Gastroesophageal sphincter (tissue), 3 donors: ENCODE measurements around the gene CHMP5.

Source experiments
- POLR2A ChIP-seq, 2 donors: fragments of 450-650 bp; IDR thresholded peaks; one replicate each; pipeline ENCODE4 v1.6.1; 2017; ENCODE audit warnings: antibody characterized with exemption in 2 of 2, mild to moderate bottlenecking in 2 of 2, moderate library complexity in 1 of 2
- POLR2AphosphoS5 ChIP-seq: sonication (generic); formaldehyde crosslinking; IDR thresholded peaks from one replicate; pipeline ENCODE4 v1.6.1; 2017; ENCODE audit warnings: antibody characterized with exemption
- TF ChIP-seq, protein P1 (sequence below), 4 experiments: fragments of 200-600 bp in 2 of 4; fragments of 450-650 bp in 2 of 4; sonication (generic) in 1 of 4; IDR thresholded peaks; one replicate each; pipeline ENCODE4 v1.5.1; 2017 to 2019; ENCODE audit warnings: antibody characterized with exemption in 4 of 4, mild to moderate bottlenecking in 2 of 4, moderate library complexity in 2 of 4

GRCh38 chr9:33273972-33274328 is 9.1 kb downstream of the CHMP5 start:
- TF ChIP-seq POLR2A (IDR thresholded peaks at IDR 0.05) (no peak), POLR2AphosphoS5 (no peak)
- TF ChIP-seq, protein P1, sequence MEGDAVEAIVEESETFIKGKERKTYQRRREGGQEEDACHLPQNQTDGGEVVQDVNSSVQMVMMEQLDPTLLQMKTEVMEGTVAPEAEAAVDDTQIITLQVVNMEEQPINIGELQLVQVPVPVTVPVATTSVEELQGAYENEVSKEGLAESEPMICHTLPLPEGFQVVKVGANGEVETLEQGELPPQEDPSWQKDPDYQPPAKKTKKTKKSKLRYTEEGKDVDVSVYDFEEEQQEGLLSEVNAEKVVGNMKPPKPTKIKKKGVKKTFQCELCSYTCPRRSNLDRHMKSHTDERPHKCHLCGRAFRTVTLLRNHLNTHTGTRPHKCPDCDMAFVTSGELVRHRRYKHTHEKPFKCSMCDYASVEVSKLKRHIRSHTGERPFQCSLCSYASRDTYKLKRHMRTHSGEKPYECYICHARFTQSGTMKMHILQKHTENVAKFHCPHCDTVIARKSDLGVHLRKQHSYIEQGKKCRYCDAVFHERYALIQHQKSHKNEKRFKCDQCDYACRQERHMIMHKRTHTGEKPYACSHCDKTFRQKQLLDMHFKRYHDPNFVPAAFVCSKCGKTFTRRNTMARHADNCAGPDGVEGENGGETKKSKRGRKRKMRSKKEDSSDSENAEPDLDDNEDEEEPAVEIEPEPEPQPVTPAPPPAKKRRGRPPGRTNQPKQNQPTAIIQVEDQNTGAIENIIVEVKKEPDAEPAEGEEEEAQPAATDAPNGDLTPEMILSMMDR (IDR thresholded peaks at IDR 0.05) = no peak
